Stimulated activated CD4-positive, alpha-beta T cell treated with anti-CD3 and anti-CD28 coated beads, Interleukin-1b, Interleukin-23, amount 100 ng/mL, for 1 hour (primary cell): ENCODE data around the gene SWI5.

Source experiments
- DNase-seq, 2 donors: peaks; one replicate each; pipeline ENCODE4 v3.0.0-alpha.2; 2020; ENCODE audit warnings: low read depth in 2 of 2

Gene SWI5

GRCh38 chr9:128251732-128252100, 24.4 kb upstream of the SWI5 start:
- no peak for DNase-seq

GRCh38 chr9:128252317-128253139, 23.5 kb upstream of the SWI5 start:
- no peak for DNase-seq

GRCh38 chr9:128253140-128253990, 22.7 kb upstream of the SWI5 start:
- no peak for DNase-seq

GRCh38 chr9:128253991-128254346, 22.1 kb upstream of the SWI5 start:
- DNase-seq, result no peak

- no peak for DNase-seq
Measured at GRCh38 chr9:128254362-128254761, 21.7 kb upstream of the SWI5 start.

- DNase-seq, result peak in 1 of 2 donors; percentile 42
Measured at GRCh38 chr9:128254855-128255759, 21.0 kb upstream of the SWI5 start.

GRCh38 chr9:128257086-128257825, 18.8 kb upstream of the SWI5 start:
- no peak for DNase-seq

GRCh38 chr9:128257907-128258306, 18.2 kb upstream of the SWI5 start:
- no peak for DNase-seq

- DNase-seq, result no peak
Measured at GRCh38 chr9:128258326-128258725, 17.8 kb upstream of the SWI5 start.

GRCh38 chr9:128259156-128259555, 16.9 kb upstream of the SWI5 start:
- DNase-seq, result no peak

GRCh38 chr9:128260340-128260739, 15.7 kb upstream of the SWI5 start:
- no peak for DNase-seq

- DNase-seq, result no peak
Measured at GRCh38 chr9:128262687-128263086, 13.4 kb upstream of the SWI5 start.

GRCh38 chr9:128265348-128265847, 10.7 kb upstream of the SWI5 start:
- no peak for DNase-seq

GRCh38 chr9:128266868-128267590, 9.0 kb upstream of the SWI5 start:
- no peak for DNase-seq

- DNase-seq, result no peak
Measured at GRCh38 chr9:128271112-128271511, 5.0 kb upstream of the SWI5 start.

GRCh38 chr9:128271512-128271911, 4.6 kb upstream of the SWI5 start:
- no peak for DNase-seq

GRCh38 chr9:128274245-128274644, 1.8 kb upstream of the SWI5 start:
- no peak for DNase-seq

GRCh38 chr9:128275198-128276007, 673 bp upstream of the SWI5 start, which contains the start of gene GOLGA2:
Gene GOLGA2, minus strand, starts transcription at chr9:128276007. Its CDS starts 31 bp downstream, at chr9:128275976.
- no peak for DNase-seq

- no peak for DNase-seq
Measured at GRCh38 chr9:128276574-128277270, 646 bp downstream of the SWI5 start.
